G401 (cell line): Measurements from ENCODE around the gene HRC. TPM values are rescaled to one million over a fixed set of nuclear protein-coding genes. Genes with fewer than 3 reads are reported as not detected.
"Not testable (repeated sequence)": the region's sequence is repeated elsewhere in the genome, so short reads cannot be mapped to it uniquely, and the experiment has no call there.

ENCODE experiments used
- DNase-seq: peaks from one replicate; pipeline ENCODE4 v3.0.0-alpha.2; 2015; ENCODE audit warnings: low spot score
- in situ Hi-C: cut with HindIII; loops from 2 replicates; pipeline ENCODE4 v1.10.0; 2016; ENCODE audit warnings: low sequenced_read_pairs, mixed read lengths
- total RNA-seq: library from RNA; depleted of rRNA; stranded (reverse); fragments of >200 nt; shearing (Covaris generic); gene quantifications from 2 replicates; pipeline ENCODE4 v1.2.3, GENCODE V29; 2014; rRNA removed

HRC gene
- 4.6 and 7.2 TPM in 2 replicates for total RNA-seq

- DNase-seq: no peak
- in situ Hi-C loops: no loop called here
These were observed at the start of gene HRC for GRCh38 chr19:49155005-49155819. TSS of gene HRC (minus strand) at chr19:49155396. CDS start at chr19:49155237, 159 bp downstream.

- in situ Hi-C loops: no loop called here
- DNase-seq: no peak
These were observed 45.8 kb upstream of the HRC start for GRCh38 chr19:49201042-49201441.

GRCh38 chr19:49200238-49200862, 45.2 kb upstream of the HRC start:
- no peak for DNase-seq
- in situ Hi-C loops: no loop called here

- peak; percentile 43 for DNase-seq
- in situ Hi-C loops: no loop called here
These were observed 41.5 kb upstream of the HRC start for GRCh38 chr19:49196527-49197240.

GRCh38 chr19:49194408-49194807, 39.2 kb upstream of the HRC start:
- in situ Hi-C loops: no loop called here

GRCh38 chr19:49193822-49194394, 38.7 kb upstream of the HRC start:
- in situ Hi-C loops: no loop called here
- no peak for DNase-seq

More at GRCh38 chr19:49194408-49194807, 39.2 kb upstream of the HRC start:
- no peak for DNase-seq

- in situ Hi-C loops: no loop called here
- DNase-seq: no peak
These were observed 35.6 kb upstream of the HRC start for GRCh38 chr19:49190781-49191180.

GRCh38 chr19:49189259-49189658, 34.1 kb upstream of the HRC start:
- in situ Hi-C loops: no loop called here
- no peak for DNase-seq

- in situ Hi-C loops: no loop called here
- DNase-seq: no peak
These were observed 33.5 kb upstream of the HRC start for GRCh38 chr19:49188626-49189200.

GRCh38 chr19:49186108-49186507, 30.9 kb upstream of the HRC start:
- DNase-seq: no peak
- in situ Hi-C loops: no loop called here

- in situ Hi-C loops: no loop called here
- peak; percentile 63 for DNase-seq
These were observed 27.7 kb upstream of the HRC start for GRCh38 chr19:49182848-49183375.

GRCh38 chr19:49182010-49182847, 27.0 kb upstream of the HRC start:
- in situ Hi-C loops, DNase-seq: not testable (repeated sequence)

GRCh38 chr19:49180659-49181058, 25.5 kb upstream of the HRC start:
- in situ Hi-C loops: no loop called here
- DNase-seq: no peak

GRCh38 chr19:49173198-49173597, 18.0 kb upstream of the HRC start:
- DNase-seq: no peak
- in situ Hi-C loops: no loop called here

GRCh38 chr19:49168421-49168820, 13.2 kb upstream of the HRC start:
- in situ Hi-C loops: no loop called here

GRCh38 chr19:49167857-49168409, 12.7 kb upstream of the HRC start:
- in situ Hi-C loops: no loop called here

More at GRCh38 chr19:49168421-49168820, 13.2 kb upstream of the HRC start:
- DNase-seq: no peak

GRCh38 chr19:49165865-49166301, 10.7 kb upstream of the HRC start:
- DNase-seq: no peak
- in situ Hi-C loops: no loop called here

More at GRCh38 chr19:49167857-49168409, 12.7 kb upstream of the HRC start:
- DNase-seq: no peak
